Measurements from ENCODE around the gene EYA4.

- no peak for TF ChIP-seq CTCF (IDR thresholded peaks at IDR 0.05)
- TF ChIP-seq RAD21 (IDR thresholded peaks at IDR 0.05; ENCODE audit: low read length) = no peak
- no peak for TF ChIP-seq EZH2phosphoT487 (IDR thresholded peaks at IDR 0.05; ENCODE audit: borderline replicate concordance, low read depth)
- no peak for TF ChIP-seq MEF2A (IDR thresholded peaks at IDR 0.05; ENCODE audit: borderline replicate concordance, low read depth)
- TF ChIP-seq ZBTB33 (IDR thresholded peaks at IDR 0.05; ENCODE audit: borderline replicate concordance, low read depth) = no peak
- no peak for TF ChIP-seq POLR2AphosphoS5 (IDR thresholded peaks at IDR 0.05; ENCODE audit: low read depth, low read length)
Observed at GRCh38 chr6:133359760-133360159, 118.6 kb downstream of the EYA4 start.
